ENCODE measurements around the gene GJA4. TPM values are rescaled to one million over a fixed set of nuclear protein-coding genes. Genes with fewer than 3 reads are reported as not detected.

GJA4 gene
- total RNA-seq (2022; extraction: Qiagen RNA extraction) = not detected in 5 replicates

DNA sequence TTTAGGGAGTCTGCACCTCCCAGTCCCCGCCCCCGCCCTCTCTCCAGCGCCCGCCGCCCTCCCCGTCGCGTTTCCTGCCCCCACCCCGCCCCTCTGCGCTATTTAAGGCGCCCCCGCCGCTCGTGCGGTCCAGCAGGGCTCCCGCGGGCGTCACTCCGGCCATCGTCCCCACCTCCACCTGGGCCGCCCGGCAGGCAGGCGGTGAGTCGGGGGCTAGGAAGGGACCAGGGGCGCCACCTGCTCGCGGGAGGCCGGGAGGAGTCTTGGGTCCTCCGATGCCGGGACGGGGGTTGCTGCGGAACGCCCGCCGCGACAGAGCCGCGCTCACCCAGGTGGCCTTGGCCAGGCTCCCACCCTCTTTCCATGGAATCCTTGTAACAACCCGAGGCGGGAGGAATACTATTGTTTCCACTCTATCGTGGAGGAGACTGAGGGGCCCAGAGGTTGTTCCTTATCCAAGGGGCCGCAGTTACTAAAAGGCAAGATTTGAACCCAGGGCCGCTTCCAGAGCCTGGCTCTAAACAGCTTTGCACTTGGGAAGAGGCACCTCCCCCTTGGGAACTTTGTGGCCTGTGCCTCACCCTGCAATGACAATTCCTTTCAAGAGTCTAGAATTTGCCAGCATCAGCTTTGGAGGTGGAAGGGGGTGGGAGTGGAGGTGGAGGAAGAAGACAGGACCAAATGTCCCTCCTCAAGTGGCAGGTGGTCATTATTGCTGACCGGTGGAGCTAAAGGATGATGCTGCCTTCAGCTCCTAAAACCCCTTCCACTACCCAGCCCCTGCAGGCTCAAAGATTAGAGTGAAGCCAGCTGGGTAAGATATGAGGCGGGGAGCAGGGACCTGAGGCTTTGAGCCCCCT lies at the start of gene GJA4:
Gene GJA4 (plus strand): TSS at position 132 of the 860 bp plus-strand sequence. CDS start 1,215 bp downstream, outside the sequence.

DNA sequence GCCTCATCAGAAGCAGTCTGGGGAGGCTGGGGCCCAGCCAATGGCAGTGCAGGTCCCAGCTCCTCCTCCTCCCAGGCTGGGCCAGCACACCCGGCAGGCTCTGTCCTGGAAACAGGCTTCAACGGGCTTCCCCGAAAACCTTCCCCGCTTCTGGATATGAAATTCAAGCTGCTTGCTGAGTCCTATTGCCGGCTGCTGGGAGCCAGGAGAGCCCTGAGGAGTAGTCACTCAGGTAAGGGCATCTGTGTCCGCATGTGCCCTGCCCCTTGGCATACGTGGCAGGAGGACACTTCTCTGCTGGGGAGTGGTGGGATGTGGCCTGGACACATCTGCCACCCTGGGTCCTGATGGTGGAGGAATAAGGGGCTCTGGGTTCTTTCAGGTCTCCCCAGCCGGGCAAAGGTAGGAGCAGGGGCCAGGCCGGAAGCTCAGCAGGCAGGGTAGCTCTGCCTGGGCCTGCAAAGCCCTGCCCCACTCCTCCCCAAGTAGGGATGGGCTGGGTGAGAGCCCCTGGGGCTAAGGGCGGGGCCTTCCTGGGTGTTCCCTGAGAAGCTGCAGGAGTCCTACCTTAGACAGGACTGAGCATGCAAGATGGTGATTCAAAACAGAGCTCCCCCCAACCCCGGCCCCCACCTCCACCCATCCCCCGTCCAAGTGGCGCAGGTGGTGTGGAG lies 37.7 kb upstream of the GJA4 start, which contains the start of gene GJB5:
Gene GJB5 (plus strand): TSS at position 84 of the 674 bp plus-strand sequence. CDS start 2,284 bp downstream, outside the sequence.

DNA sequence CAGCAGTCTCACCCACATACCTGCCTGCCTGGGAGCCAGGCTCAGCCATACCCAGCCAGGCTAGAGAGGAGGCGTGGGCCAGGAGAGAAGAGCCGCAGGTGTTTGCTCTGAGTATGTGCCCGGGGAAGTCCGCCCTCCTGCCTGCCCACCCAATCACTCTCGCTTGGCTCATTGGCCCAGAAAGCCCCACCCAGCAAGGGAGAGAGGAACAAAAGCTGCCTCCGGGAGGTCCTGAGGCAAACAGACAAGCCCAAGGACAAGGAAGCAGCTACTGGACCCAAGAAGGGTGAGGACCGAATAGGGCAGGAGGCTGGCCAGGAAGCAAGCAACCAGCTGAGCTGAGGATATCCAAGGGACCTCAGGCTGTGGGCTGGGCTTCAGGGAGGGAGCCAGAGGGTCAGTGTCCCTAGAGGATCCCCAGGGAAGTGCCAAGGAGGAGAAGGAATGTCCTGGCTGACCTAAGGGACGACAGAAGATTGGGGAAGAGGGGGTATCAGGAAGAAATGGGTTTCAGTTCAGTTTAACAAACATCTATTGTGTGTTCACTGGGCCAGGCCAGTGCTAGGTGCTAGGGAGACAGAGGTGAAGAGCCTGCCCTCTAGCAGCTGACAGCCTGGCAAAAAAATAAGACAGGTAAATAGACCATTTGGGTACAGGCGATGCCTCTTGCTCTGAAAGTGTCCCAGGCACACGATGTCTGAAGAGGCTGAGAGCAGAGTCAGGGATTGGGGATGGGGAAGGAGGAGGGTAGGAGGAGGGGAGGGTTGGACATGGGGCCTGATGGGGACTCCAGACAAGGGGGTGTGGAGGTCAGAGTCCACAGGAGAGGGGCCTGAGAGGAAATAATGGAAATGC lies 33.1 kb upstream of the GJA4 start, which contains the start of gene GJB4:
Gene GJB4 (plus strand): TSS at position 238 of the 855 bp plus-strand sequence. CDS start 1,515 bp downstream, outside the sequence.

DNA sequence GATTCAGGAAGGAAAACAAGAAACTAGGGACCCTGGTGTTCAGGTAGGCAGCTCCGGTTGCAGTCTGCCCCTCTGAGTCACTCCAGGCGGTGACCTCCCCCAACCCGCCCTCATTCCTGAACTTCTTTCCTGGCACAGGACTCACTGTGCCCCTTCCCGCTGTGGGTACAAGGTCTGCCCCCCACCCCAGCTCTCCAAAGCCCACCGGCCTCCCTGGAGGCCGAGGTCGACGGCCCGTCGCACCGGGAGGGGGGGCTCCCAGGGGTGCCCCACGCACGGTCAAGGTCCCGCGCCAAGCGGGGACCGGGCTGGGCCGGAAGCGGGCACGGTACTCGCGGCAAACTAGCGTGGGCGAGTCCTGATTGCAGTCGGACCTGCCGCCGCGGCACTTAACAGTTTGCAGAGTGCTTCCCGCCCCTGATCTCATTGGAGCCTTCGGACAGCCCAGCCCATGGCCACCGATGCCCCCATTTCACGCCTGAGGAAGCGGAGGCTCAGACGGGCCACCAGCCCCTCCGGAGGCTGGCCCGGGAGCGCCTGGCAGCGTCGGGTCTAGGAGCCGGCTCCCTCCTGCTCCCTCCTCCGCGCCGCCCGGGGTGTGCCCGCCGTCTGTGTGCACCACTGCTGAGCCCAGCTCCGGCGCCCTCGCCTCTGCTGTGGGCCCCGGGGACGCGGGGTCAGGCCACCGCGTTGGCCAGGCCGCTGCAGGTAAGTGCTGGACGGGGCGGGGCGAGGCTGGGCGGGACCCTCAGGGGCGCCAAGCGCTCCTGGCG lies 11.5 kb upstream of the GJA4 start, which contains the start of gene GJB3:
Gene GJB3 (plus strand): TSS at position 144 of the 773 bp plus-strand sequence. CDS start 3,549 bp downstream, outside the sequence.

Other genes starting within 250 kb of the GJA4 start
- gene GJB5, start 38.0 kb upstream of the GJA4 start, total RNA-seq (2022; extraction: Qiagen RNA extraction) = 0.08 to 0.26 TPM (median 0.13 TPM) in 4 of 5 replicates, not detected in the other
- 0.07 to 0.22 TPM (median 0.12 TPM) in 5 replicates for gene GJB4, start 33.3 kb upstream of the GJA4 start, total RNA-seq (2022; extraction: Qiagen RNA extraction)
- 9.6 to 17.9 TPM (median 13.4 TPM) in 5 replicates for gene GJB3, start 11.8 kb upstream of the GJA4 start, total RNA-seq (2022; extraction: Qiagen RNA extraction)
- 52.5 to 58.6 TPM (median 58.0 TPM) in 5 replicates for gene SMIM12, start 66.8 kb downstream of the GJA4 start, total RNA-seq (2022; extraction: Qiagen RNA extraction)
- gene DLGAP3, start 136.7 kb downstream of the GJA4 start, total RNA-seq (2022; extraction: Qiagen RNA extraction) = 0.14 to 0.44 TPM (median 0.25 TPM) in 5 replicates
- gene TMEM35B, start 192.3 kb downstream of the GJA4 start, total RNA-seq (2022; extraction: Qiagen RNA extraction) = 15.7 to 17.6 TPM (median 16.9 TPM) in 5 replicates
- 3.9 to 5.2 TPM (median 4.8 TPM) in 5 replicates for gene ZMYM6, start 238.9 kb downstream of the GJA4 start, total RNA-seq (2022; extraction: Qiagen RNA extraction)

Data from A549 treated with Hydrocortisone at 1 μM for 4 hours (cell line).